G401 (cell line): ENCODE measurements around the gene SASH1. TPM values are rescaled to one million over a fixed set of nuclear protein-coding genes. Genes with fewer than 3 reads are reported as not detected.
"Not testable (repeated sequence)": the region's sequence is repeated elsewhere in the genome, so short reads cannot be mapped to it uniquely, and the experiment has no call there.

Source experiments
- DNase-seq: peaks from one replicate; pipeline ENCODE4 v3.0.0-alpha.2; 2015; ENCODE audit warnings: low spot score
- in situ Hi-C: cut with HindIII; loops from 2 replicates; pipeline ENCODE4 v1.10.0; 2016; ENCODE audit warnings: low sequenced_read_pairs, mixed read lengths
- total RNA-seq: library from RNA; depleted of rRNA; stranded (reverse); fragments of >200 nt; shearing (Covaris generic); gene quantifications from 2 replicates; pipeline ENCODE4 v1.2.3, GENCODE V29; 2014

Gene SASH1
- total RNA-seq, 1 experiment from 2014 or later = 4.6 TPM

DNA sequence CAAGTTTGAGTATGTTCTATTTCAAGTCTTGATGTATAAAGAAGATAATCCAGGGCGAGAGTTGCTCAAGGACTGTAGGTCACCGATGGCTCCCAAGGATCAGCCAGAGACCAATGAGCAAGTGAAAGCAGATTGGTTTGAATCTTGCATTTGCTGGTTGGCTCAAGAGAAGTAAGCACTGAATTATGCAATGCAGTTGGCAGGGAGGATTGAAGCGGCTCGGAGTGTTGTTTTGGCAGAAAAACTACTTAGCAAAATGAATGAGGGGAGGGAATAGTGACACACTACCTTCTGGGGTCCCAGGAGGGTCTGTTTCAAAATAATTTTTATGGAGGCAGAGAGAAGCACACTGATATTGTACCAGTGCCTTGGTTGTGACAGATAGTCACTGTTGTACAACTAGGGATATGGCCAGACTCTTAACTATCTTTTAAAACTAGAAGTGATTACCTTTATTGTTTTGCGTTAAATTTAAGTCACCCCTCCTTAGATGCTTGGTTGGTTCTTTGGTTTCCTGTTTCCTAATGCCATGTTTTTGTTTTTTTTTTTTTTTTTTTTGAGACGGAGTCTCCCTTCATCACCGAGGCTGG lies 15.7 kb downstream of the SASH1 start:
- peak; percentile 30 for DNase-seq
- in situ Hi-C loops = no loop called here

- in situ Hi-C loops = no loop called here
- DNase-seq = no peak
Observed at GRCh38 chr6:148359228-148359627, 16.6 kb downstream of the SASH1 start.

DNA sequence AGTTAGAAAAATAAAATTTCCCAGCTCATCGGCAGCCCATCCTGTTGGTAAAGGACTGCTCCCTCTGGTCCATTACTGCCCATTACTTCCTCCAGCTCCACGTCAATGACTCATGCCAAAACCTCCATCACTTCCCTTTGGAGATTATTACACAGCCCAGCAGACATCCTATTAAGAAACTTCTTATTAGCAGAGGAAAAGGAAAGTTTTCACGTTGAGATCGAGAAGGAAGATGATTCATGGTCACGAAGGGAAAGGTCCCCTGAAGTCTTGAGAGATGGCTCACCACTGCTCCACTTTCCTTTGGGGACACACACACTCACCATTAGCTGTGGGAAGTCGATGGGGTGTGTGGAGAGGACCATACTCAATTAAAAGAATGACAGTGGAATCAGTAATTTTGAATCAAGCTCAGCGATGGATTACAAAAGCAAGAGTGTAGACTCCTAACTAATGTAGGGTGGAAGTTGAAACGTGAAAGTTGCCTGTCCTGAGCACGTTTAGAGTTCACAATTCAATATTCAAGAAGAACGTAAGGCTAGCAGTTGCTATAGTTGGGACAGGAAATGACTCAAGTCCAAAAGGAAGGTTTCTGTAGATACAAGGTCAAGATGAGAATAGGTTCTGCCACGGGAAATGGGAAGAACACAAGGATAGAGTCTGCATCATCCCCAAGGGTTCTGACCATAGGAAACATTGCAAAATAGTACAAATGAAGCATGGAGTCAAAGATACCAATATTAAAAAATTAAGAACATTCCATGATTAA lies 21.6 kb downstream of the SASH1 start:
- in situ Hi-C loops = no loop called here
- no peak for DNase-seq

DNA sequence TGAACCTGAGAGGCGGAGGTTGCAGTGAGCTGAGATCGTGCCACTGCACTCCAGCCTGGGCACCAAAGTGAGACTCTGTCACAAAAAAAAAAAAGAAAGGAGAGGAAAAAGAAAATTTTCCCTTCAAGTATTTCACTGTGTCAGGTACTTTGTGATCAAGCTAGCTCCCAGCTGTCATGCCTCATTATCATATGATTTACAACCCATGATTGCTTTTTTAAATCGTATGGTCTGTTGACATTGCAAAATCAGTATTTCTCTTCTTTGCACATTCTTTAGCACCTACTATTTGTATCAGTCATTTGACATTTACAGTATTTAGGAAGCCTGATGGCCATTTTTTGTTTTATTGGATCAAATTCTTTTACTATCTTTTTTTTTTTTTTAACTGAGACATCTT lies 22.4 kb downstream of the SASH1 start:
- DNase-seq = no peak
- in situ Hi-C loops = no loop called here

- in situ Hi-C loops = no loop called here
- no peak for DNase-seq
Observed at GRCh38 chr6:148367411-148368024, 24.9 kb downstream of the SASH1 start.

- in situ Hi-C loops = no loop called here
- no peak for DNase-seq
Observed at GRCh38 chr6:148370176-148370575, 27.5 kb downstream of the SASH1 start.

GRCh38 chr6:148374040-148374774 lies 31.6 kb downstream of the SASH1 start:
- in situ Hi-C loops = no loop called here
- no peak for DNase-seq

GRCh38 chr6:148375401-148375800 lies 32.8 kb downstream of the SASH1 start:
- no peak for DNase-seq
- in situ Hi-C loops = no loop called here

DNA sequence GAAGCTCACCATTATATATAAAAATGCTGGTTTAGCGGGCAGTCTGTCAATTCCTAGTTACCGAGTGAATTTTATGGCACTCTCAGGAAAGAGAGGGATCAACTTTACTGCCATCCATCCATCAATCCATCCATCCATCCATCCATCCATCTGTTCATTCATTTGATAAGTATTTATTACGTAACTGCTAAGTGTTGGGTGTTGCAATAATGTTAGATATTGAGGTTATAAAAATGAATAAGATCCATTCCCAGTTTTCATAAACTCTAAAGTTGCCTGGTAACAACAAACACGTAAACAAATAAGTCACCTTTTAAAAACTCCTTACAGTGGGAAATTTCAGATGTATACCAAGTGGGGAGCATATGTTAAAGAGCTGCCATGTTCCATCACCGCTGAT lies 36.8 kb downstream of the SASH1 start:
- no peak for DNase-seq
- in situ Hi-C loops = no loop called here

DNA sequence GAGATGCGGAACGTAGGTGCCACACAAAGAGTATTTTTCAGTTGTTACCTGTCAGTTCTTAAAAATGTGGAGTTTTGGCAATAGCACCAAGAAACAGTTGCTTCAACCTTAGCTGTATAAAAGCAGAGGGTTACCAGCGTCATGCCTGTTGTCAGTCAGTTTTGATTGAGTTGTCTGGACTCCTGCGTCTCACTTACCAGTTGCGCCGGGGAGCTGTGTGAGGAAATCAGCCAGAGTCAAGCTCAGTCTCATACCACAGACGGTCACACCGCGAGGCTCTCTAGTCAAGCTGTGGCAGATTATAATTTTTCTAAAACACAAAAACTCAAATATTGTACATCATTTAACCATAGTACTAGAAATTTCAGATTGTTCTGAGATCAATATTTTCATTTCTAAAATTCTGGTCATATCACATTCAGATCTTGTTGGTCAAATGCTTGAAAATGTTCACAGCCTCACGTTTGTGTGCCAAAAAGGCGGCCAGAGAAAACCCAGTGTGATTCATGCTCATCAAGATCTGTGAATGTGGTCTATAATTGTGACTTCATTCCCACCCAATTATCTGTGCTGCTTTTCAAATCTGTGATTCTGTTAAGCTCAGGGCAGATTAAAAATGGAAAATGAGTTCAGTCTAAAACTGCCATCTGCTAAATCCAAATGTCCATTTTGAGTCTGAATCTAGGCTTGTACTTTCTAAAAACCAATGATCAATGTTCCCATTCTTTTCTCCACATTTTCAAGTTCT lies 37.5 kb downstream of the SASH1 start:
- no peak for DNase-seq
- in situ Hi-C loops = no loop called here

GRCh38 chr6:148382051-148382450 lies 39.4 kb downstream of the SASH1 start:
- DNase-seq, in situ Hi-C loops: not testable (repeated sequence)

GRCh38 chr6:148382861-148383260 lies 40.2 kb downstream of the SASH1 start:
- in situ Hi-C loops = no loop called here
- no peak for DNase-seq

- DNase-seq = no peak
- in situ Hi-C loops = no loop called here
Observed at GRCh38 chr6:148383658-148384368, 41.2 kb downstream of the SASH1 start.

- in situ Hi-C loops = no loop called here
- DNase-seq = no peak
Observed at GRCh38 chr6:148385379-148385778, 42.7 kb downstream of the SASH1 start.

- in situ Hi-C loops = no loop called here
- no peak for DNase-seq
Observed at GRCh38 chr6:148388521-148388920, 45.9 kb downstream of the SASH1 start.

DNA sequence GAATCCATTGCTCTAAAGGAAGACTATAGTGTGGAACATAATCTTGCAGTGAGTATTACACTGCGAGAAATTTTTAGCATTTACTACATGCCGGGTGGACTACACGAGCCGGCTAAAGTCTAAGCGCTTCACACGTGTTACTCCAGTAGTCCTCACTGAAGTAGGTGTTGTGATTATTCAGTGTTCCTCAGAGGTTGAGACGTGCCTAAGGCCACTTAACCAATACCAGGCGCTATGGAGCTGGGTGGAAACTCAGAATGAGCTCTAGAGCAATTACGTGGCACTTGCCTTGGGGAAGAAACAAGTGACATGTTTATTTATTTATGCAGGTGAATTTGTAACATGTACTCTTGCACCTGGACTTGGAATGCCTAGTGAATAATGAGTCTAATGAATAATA lies 46.4 kb downstream of the SASH1 start:
- no peak for DNase-seq
- in situ Hi-C loops = no loop called here

GRCh38 chr6:148389917-148390316 lies 47.3 kb downstream of the SASH1 start:
- no peak for DNase-seq
- in situ Hi-C loops = no loop called here

- DNase-seq, in situ Hi-C loops: not testable (repeated sequence)
Observed at GRCh38 chr6:148392127-148392526, 49.5 kb downstream of the SASH1 start.

DNA sequence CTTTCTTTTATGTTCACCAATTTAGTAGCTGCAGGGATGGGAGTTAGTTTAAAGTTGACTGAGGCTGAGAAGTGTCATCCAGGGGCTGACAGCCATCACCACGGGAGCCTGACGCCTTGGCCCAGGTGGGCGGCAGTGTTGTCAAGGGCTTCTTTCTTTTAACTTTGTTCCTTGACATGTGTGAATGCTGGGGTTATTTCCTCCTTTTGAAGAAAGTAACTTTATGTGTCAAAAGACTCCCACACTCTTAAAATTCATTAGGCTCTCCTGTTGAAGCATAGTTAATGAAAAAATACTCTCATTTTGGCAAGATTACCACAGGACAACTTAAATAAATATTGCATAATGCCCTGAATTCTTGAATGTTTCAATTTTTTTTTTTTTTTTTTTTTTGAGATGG lies 50.0 kb downstream of the SASH1 start:
- in situ Hi-C loops = no loop called here
- no peak for DNase-seq
